Mesendoderm (in vitro differentiated cells): ENCODE data around the gene EXO5.
"Not testable (repeated sequence)": the region's sequence is repeated elsewhere in the genome, so short reads cannot be mapped to it uniquely, and the experiment has no call there.

Source experiments
- DNase-seq: peaks from one replicate; pipeline ENCODE4 v3.0.0; 2013
- H2AK5ac ChIP-seq: 2 replicates; pipeline ENCODE4 v1.6.1; 2013; ENCODE audit warnings: low read length, inconsistent platforms
- H2BK120ac ChIP-seq: 2 replicates; pipeline ENCODE4 v1.6.1; 2013; ENCODE audit warnings: low read depth, mild to moderate bottlenecking, low read length, moderate library complexity, mixed read lengths
- H2BK15ac ChIP-seq: replicated peaks from 2 replicates; pipeline ENCODE4 v1.6.1; 2013; ENCODE audit warnings: low read depth, mild to moderate bottlenecking, moderate library complexity
- H2BK5ac ChIP-seq: 2 replicates; pipeline ENCODE4 v1.6.1; 2013; ENCODE audit warnings: low read length, inconsistent platforms
- H3K18ac ChIP-seq: 2 replicates; pipeline ENCODE4 v1.6.1; 2013; ENCODE audit warnings: mild to moderate bottlenecking, low read length, mixed read lengths
- H3K23ac ChIP-seq: one replicate; pipeline ENCODE4 v1.6.1; 2013; ENCODE audit warnings: low read length
- H3K27ac ChIP-seq: 2 replicates; pipeline ENCODE4 v1.5.1; 2013; ENCODE audit warnings: low read depth, mild to moderate bottlenecking, inconsistent platforms, low read length, moderate library complexity
- H3K27me3 ChIP-seq: 2 replicates; pipeline ENCODE4 v1.6.1; 2013; ENCODE audit warnings: low read length, control low read depth, mild to moderate bottlenecking, inconsistent platforms; ENCODE audit not compliant: insufficient read depth, poor library complexity
- H3K36me3 ChIP-seq: 2 replicates; pipeline ENCODE4 v1.6.1; 2013; ENCODE audit warnings: low read length, inconsistent platforms; ENCODE audit not compliant: control insufficient read depth, insufficient read depth
- H3K4ac ChIP-seq: one replicate; pipeline ENCODE4 v1.6.1; 2013; ENCODE audit warnings: low read depth, mild to moderate bottlenecking, low read length, moderate library complexity
- H3K4me1 ChIP-seq: 2 replicates; pipeline ENCODE4 v1.6.1; 2013; ENCODE audit warnings: low read depth, low read length, inconsistent platforms; ENCODE audit not compliant: control insufficient read depth
- H3K4me2 ChIP-seq: 2 replicates; pipeline ENCODE4 v1.6.1; 2013; ENCODE audit warnings: low read length
- H3K4me3 ChIP-seq: 2 replicates; pipeline ENCODE4 v1.5.1; 2013; ENCODE audit warnings: mild to moderate bottlenecking, low read length
- H3K56ac ChIP-seq: one replicate; pipeline ENCODE4 v1.6.1; 2013; ENCODE audit warnings: low read length
- H3K79me1 ChIP-seq: 2 replicates; pipeline ENCODE4 v1.6.1; 2013; ENCODE audit warnings: low read length, inconsistent platforms
- H3K79me2 ChIP-seq: 2 replicates; pipeline ENCODE4 v1.6.1; 2013; ENCODE audit warnings: mild to moderate bottlenecking, low read length; ENCODE audit not compliant: control insufficient read depth, insufficient read depth
- H3K9ac ChIP-seq: 2 replicates; pipeline ENCODE4 v1.6.1; 2013; ENCODE audit warnings: low read length, inconsistent platforms
- H4K5ac ChIP-seq: one replicate; pipeline ENCODE4 v1.6.1; 2013; ENCODE audit warnings: low read length
- H4K8ac ChIP-seq: one replicate; pipeline ENCODE4 v1.6.1; 2013; ENCODE audit warnings: low read depth, mild to moderate bottlenecking, control low read depth, low read length, moderate library complexity
- whole genome bisulfite sequencing: extraction: QIAGEN DNeasy Blood & Tissue Kit; methylation state at CpG from one replicate; pipeline ENCODE4 v1.1.7; 2013; ENCODE audit warnings: low lambda C conversion rate, missing lambda C conversion rate; ENCODE audit not compliant: insufficient coverage; ENCODE audit errors: extremely low coverage; 5-methylcytosine and 5-hydroxymethylcytosine counted together

EXO5 gene

GRCh38 chr1:40534589-40534988 is 26.0 kb downstream of the EXO5 start:
- Histone ChIP-seq H3K36me3 (no peaks in the 10 kb centered on the region), H4K8ac (no peak overlapping the region), H3K23ac (no peak overlapping the region), H3K4me2 (no peak overlapping the region), H3K56ac (no peak overlapping the region), H3K4ac (no peak overlapping the region), H2BK5ac (no peak overlapping the region), H4K5ac (no peak overlapping the region), H3K9ac (no peak overlapping the region), H3K27ac (no peak overlapping the region), H2BK120ac (no peak overlapping the region), H3K79me1 (no peaks in the 10 kb centered on the region), H3K79me2 (no peaks in the 10 kb centered on the region), H3K4me1 (no peaks in the 10 kb centered on the region), H2AK5ac (no peak overlapping the region), H2BK15ac (no peak overlapping the region), H3K18ac (no peak overlapping the region), H3K27me3 (no peaks in the 10 kb centered on the region), H3K4me3 (no peak overlapping the region)
- no peak for DNase-seq

GRCh38 chr1:40535732-40536131 is 27.2 kb downstream of the EXO5 start:
- Histone ChIP-seq H3K4me1 (no peaks in the 10 kb centered on the region), H3K27me3 (no peaks in the 10 kb centered on the region), H3K36me3 (no peaks in the 10 kb centered on the region), H3K27ac (no peak overlapping the region), H3K4me3 (no peak overlapping the region), H2AK5ac (no peak overlapping the region), H3K56ac (no peak overlapping the region), H4K5ac (no peak overlapping the region), H3K79me1 (no peaks in the 10 kb centered on the region), H3K18ac (no peak overlapping the region), H4K8ac (no peak overlapping the region), H3K79me2 (no peaks in the 10 kb centered on the region), H2BK5ac (no peak overlapping the region), H3K23ac (no peak overlapping the region), H3K4me2 (no peak overlapping the region), H2BK120ac (no peak overlapping the region), H3K4ac (no peak overlapping the region), H2BK15ac (no peak overlapping the region), H3K9ac (no peak overlapping the region)
- no peak for DNase-seq
- WGBS: no CpG with 5 or more reads among the region's 2 CpGs

GRCh38 chr1:40539338-40539737 is 30.8 kb downstream of the EXO5 start:
- H3K56ac ChIP-seq: no peak overlapping the region
- no peaks in the 10 kb centered on the region for H3K36me3 ChIP-seq
- no peak for DNase-seq
- H2BK5ac ChIP-seq: no peak overlapping the region
- no peaks in the 10 kb centered on the region for H3K4me1 ChIP-seq
- no peak overlapping the region for H3K4me3 ChIP-seq
- H3K27me3 ChIP-seq: no peaks in the 10 kb centered on the region
- no peak overlapping the region for H4K8ac ChIP-seq
- no peak overlapping the region for H3K9ac ChIP-seq
- no peak overlapping the region for H4K5ac ChIP-seq
- no peak overlapping the region for H3K27ac ChIP-seq
- H3K4me2 ChIP-seq: no peak overlapping the region
- WGBS: no CpG with 5 or more reads among the region's 7 CpGs
- no peak overlapping the region for H2AK5ac ChIP-seq
- H3K23ac ChIP-seq: no peak overlapping the region
- no peaks in the 10 kb centered on the region for H3K79me2 ChIP-seq
- H2BK15ac ChIP-seq: no peak overlapping the region
- H3K18ac ChIP-seq: no peak overlapping the region
- H2BK120ac ChIP-seq: no peak overlapping the region
- no peak overlapping the region for H3K4ac ChIP-seq
- no peaks in the 10 kb centered on the region for H3K79me1 ChIP-seq

- Histone ChIP-seq H3K4ac (no peak overlapping the region), H2AK5ac (no peak overlapping the region), H3K79me2 (no peaks in the 10 kb centered on the region), H3K23ac (no peak overlapping the region), H3K79me1 (no peaks in the 10 kb centered on the region), H2BK5ac (no peak overlapping the region), H4K8ac (no peak overlapping the region), H2BK120ac (no peak overlapping the region), H3K36me3 (peaks cover 4% of the 10 kb centered on the region), H3K27ac (no peak overlapping the region), H3K27me3 (no peaks in the 10 kb centered on the region), H3K4me2 (no peak overlapping the region), H3K56ac (no peak overlapping the region), H3K4me3 (peak overlapping the region; percentile 10), H3K4me1 (no peaks in the 10 kb centered on the region), H3K18ac (no peak overlapping the region), H4K5ac (no peak overlapping the region), H2BK15ac (no peak overlapping the region), H3K9ac (no peak overlapping the region)
- peak; percentile 8 for DNase-seq
- no CpG with 5 or more reads among the region's 4 CpGs for whole genome bisulfite sequencing
Observed at GRCh38 chr1:40546957-40547356, 38.4 kb downstream of the EXO5 start.

GRCh38 chr1:40553017-40553416 is 44.5 kb downstream of the EXO5 start:
- Histone ChIP-seq H2AK5ac (no peak overlapping the region), H3K4ac (no peak overlapping the region), H2BK120ac (no peak overlapping the region), H3K4me1 (no peaks in the 10 kb centered on the region), H2BK5ac (no peak overlapping the region), H3K79me1 (no peaks in the 10 kb centered on the region), H3K23ac (no peak overlapping the region), H3K27ac (no peak overlapping the region), H3K4me2 (no peak overlapping the region), H4K5ac (no peak overlapping the region), H3K27me3 (no peaks in the 10 kb centered on the region), H2BK15ac (no peak overlapping the region), H3K9ac (no peak overlapping the region), H3K4me3 (no peak overlapping the region), H3K36me3 (no peaks in the 10 kb centered on the region), H3K56ac (no peak overlapping the region), H3K79me2 (no peaks in the 10 kb centered on the region), H4K8ac (no peak overlapping the region), H3K18ac (no peak overlapping the region)
- no CpG with 5 or more reads among the region's 4 CpGs for WGBS
- DNase-seq: no peak

GRCh38 chr1:40554807-40555206 is 46.2 kb downstream of the EXO5 start:
- not testable (repeated sequence) for H3K56ac ChIP-seq, H2BK15ac ChIP-seq, H3K4me2 ChIP-seq, H4K8ac ChIP-seq, H3K4me3 ChIP-seq, DNase-seq, H3K4ac ChIP-seq, H2BK120ac ChIP-seq, H3K27me3 ChIP-seq, H3K9ac ChIP-seq, H2AK5ac ChIP-seq, H2BK5ac ChIP-seq, H3K79me2 ChIP-seq, H4K5ac ChIP-seq, H3K36me3 ChIP-seq, H3K18ac ChIP-seq, H3K4me1 ChIP-seq, H3K27ac ChIP-seq, H3K79me1 ChIP-seq, H3K23ac ChIP-seq
- no CpG with 5 or more reads among the region's 7 CpGs for WGBS
